ENCODE results near the gene ATXN1L. TPM values are rescaled to one million over a fixed set of nuclear protein-coding genes. Genes with fewer than 3 reads are reported as not detected.
"Not testable (repeated sequence)": the region's sequence is repeated elsewhere in the genome, so short reads cannot be mapped to it uniquely, and the experiment has no call there.

The ATXN1L gene
- total and polyA plus RNA-seq, 7 donors, result 5.9 to 28.0 (median 19.6) TPM

GRCh38 chr16:71830359-71830758 lies 15.4 kb upstream of the ATXN1L start:
- H3K9me3 ChIP-seq, result no peaks in the 10 kb centered on the region
- H3K27me3 ChIP-seq (ENCODE audit: insufficient read depth in 3 of 3, low read length in 2 of 3), result no peaks in the 10 kb centered on the region
- no peaks in the 10 kb centered on the region for H3K4me1 ChIP-seq
- intact Hi-C loops (cut with DNase I), result no loop called here
- peaks cover 0 to 8% of the 10 kb centered on the region in 2 donors for H3K36me3 ChIP-seq (ENCODE audit: insufficient read depth in 1 of 2, low read depth in 1 of 2)
- TF ChIP-seq, protein P1, sequence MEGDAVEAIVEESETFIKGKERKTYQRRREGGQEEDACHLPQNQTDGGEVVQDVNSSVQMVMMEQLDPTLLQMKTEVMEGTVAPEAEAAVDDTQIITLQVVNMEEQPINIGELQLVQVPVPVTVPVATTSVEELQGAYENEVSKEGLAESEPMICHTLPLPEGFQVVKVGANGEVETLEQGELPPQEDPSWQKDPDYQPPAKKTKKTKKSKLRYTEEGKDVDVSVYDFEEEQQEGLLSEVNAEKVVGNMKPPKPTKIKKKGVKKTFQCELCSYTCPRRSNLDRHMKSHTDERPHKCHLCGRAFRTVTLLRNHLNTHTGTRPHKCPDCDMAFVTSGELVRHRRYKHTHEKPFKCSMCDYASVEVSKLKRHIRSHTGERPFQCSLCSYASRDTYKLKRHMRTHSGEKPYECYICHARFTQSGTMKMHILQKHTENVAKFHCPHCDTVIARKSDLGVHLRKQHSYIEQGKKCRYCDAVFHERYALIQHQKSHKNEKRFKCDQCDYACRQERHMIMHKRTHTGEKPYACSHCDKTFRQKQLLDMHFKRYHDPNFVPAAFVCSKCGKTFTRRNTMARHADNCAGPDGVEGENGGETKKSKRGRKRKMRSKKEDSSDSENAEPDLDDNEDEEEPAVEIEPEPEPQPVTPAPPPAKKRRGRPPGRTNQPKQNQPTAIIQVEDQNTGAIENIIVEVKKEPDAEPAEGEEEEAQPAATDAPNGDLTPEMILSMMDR (IDR thresholded peaks at IDR 0.05), result no peak
- no peak overlapping the region for H3K4me3 ChIP-seq
- ATAC-seq, result no peak
- no peak overlapping the region for H3K27ac ChIP-seq
- WGBS, 3 donors, result 89 to 91% (median 90%) methylated on average over 2 of the region's 2 CpGs
- DNase-seq, result no peak

DNA sequence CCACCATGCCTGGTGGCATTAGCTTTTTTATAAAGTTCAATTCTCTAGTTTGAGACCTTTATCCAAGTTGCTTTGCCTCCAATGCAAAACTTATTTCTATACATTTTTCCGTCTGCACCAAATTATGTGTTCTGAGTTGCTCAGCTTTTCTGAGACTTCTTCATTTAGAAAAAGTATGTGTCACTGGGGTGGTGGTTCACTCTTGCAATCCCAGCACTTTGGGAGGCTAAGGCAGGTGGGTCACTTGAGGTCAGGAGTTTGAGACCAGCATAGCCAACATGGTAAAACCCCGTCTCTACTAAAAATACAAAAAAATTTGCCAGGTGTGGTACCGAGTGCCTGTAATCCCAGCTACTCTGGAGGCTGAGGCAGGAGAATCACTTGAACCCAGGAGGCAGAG lies 14.1 kb upstream of the ATXN1L start:
- H3K27me3 ChIP-seq (ENCODE audit: insufficient read depth in 3 of 3, low read length in 2 of 3); ATAC-seq; DNase-seq; H3K9me3 ChIP-seq; H3K27ac ChIP-seq; H3K4me3 ChIP-seq; H3K36me3 ChIP-seq (ENCODE audit: insufficient read depth in 1 of 2, low read depth in 1 of 2); H3K4me1 ChIP-seq; intact Hi-C loops (cut with DNase I): not testable (repeated sequence)
- 84 to 92% (median 86%) methylated on average over 3 of the region's 3 CpGs for WGBS, 3 donors

- H3K27ac ChIP-seq; ATAC-seq; DNase-seq; H3K36me3 ChIP-seq (ENCODE audit: insufficient read depth in 1 of 2, low read depth in 1 of 2); H3K9me3 ChIP-seq; intact Hi-C loops (cut with DNase I); H3K4me1 ChIP-seq; H3K27me3 ChIP-seq (ENCODE audit: insufficient read depth in 3 of 3, low read length in 2 of 3); H3K4me3 ChIP-seq: not testable (repeated sequence)
- 87 to 90% (median 88%) methylated on average over 2 of the region's 2 CpGs for WGBS, 3 donors
These were observed 13.7 kb upstream of the ATXN1L start for GRCh38 chr16:71832112-71832511.

DNA sequence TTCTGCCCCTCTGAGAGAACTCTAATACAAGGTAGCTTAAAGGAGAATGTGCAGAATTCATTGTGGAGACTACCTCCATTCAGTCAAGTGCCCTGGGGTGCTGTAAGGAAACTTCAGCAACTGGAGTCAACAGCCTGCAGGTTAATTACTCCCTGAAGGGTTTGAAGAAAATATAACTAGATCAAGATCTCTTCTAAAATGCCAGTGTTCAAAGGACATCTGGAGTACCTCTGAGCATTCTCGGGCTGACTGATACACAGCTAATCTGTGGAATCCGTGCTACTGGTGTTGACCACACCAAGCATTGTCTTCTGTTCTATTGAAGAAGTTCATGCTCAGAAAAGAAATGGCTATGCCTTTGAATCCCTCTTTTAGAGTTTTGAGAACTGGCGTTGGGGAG lies 11.5 kb upstream of the ATXN1L start:
- no peak for ATAC-seq
- WGBS, 3 donors, result 65 to 69% (median 66%) methylated on average over 3 of the region's 3 CpGs
- no peak for DNase-seq
- H3K4me3 ChIP-seq, result no peak overlapping the region
- H3K27me3 ChIP-seq (ENCODE audit: insufficient read depth in 3 of 3, low read length in 2 of 3), result no peaks in the 10 kb centered on the region
- H3K4me1 ChIP-seq, result no peaks in the 10 kb centered on the region
- no peaks in the 10 kb centered on the region for H3K36me3 ChIP-seq (ENCODE audit: insufficient read depth in 1 of 2, low read depth in 1 of 2)
- no peaks in the 10 kb centered on the region for H3K9me3 ChIP-seq
- intact Hi-C loops (cut with DNase I), result no loop called here
- TF ChIP-seq, protein P1 (IDR thresholded peaks at IDR 0.05), result no peak
- H3K27ac ChIP-seq, result no peak overlapping the region

- ATAC-seq, result no peak
- WGBS, 3 donors, result 87 to 90% (median 90%) methylated on average over 3 of the region's 3 CpGs
These were observed 8.6 kb upstream of the ATXN1L start for GRCh38 chr16:71837150-71837549.

GRCh38 chr16:71840052-71840451 lies 5.7 kb upstream of the ATXN1L start:
- no peak for DNase-seq
- Histone ChIP-seq H3K27ac (no peak overlapping the region), H3K9me3 (no peaks in the 10 kb centered on the region), H3K4me3 (no peak overlapping the region), H3K4me1 (no peaks in the 10 kb centered on the region), H3K36me3 (ENCODE audit: insufficient read depth in 1 of 2, low read depth in 1 of 2) (no peaks in the 10 kb centered on the region), H3K27me3 (ENCODE audit: insufficient read depth in 3 of 3, low read length in 2 of 3) (no peaks in the 10 kb centered on the region)
- intact Hi-C loops (cut with DNase I), result no loop called here
- TF ChIP-seq, protein P1 (IDR thresholded peaks at IDR 0.05), result no peak
- ATAC-seq, result no peak
- WGBS, 3 donors, result 69 to 74% (median 70%) methylated on average over 7 of the region's 7 CpGs

More at GRCh38 chr16:71837150-71837549, 8.6 kb upstream of the ATXN1L start:
- DNase-seq, result no peak
- H3K9me3 ChIP-seq, result no peaks in the 10 kb centered on the region
- TF ChIP-seq, protein P1 (IDR thresholded peaks at IDR 0.05), result no peak
- H3K4me1 ChIP-seq, result no peaks in the 10 kb centered on the region
- H3K4me3 ChIP-seq, result no peak overlapping the region
- intact Hi-C loops (cut with DNase I), result no loop called here
- H3K27me3 ChIP-seq (ENCODE audit: insufficient read depth in 3 of 3, low read length in 2 of 3), result no peaks in the 10 kb centered on the region
- H3K36me3 ChIP-seq (ENCODE audit: insufficient read depth in 1 of 2, low read depth in 1 of 2), result no peaks in the 10 kb centered on the region
- no peak overlapping the region for H3K27ac ChIP-seq

All from psoas muscle (tissue), 8 donors.